Ovary (tissue), 10 donors: ENCODE measurements around the gene LANCL1. TPM values are rescaled to one million over a fixed set of nuclear protein-coding genes. Genes with fewer than 3 reads are reported as not detected.

Source experiments
- DNase-seq, 5 donors: peaks; one replicate each; pipeline ENCODE4 v3.0.0-alpha.2; 2019 to 2020
- H3K27ac ChIP-seq, 2 donors: fragments of 200-600 bp; one replicate each; pipeline versions ENCODE4 v1.5.1 to v1.8.0; 2019 to 2022
- H3K27me3 ChIP-seq: fragments of 200-600 bp; one replicate; pipeline ENCODE4 v1.8.0; 2022
- H3K36me3 ChIP-seq: fragments of 200-600 bp; sonication (generic); one replicate; pipeline ENCODE4 v1.5.1; 2019
- H3K4me1 ChIP-seq: one replicate; pipeline ENCODE4 v1.8.1; 2013; ENCODE audit warnings: mild to moderate bottlenecking, moderate library complexity; ENCODE audit not compliant: insufficient read depth
- H3K4me3 ChIP-seq: fragments of 200-600 bp; sonication (generic); one replicate; pipeline ENCODE4 v1.5.1; 2017
- H3K9me3 ChIP-seq, 2 donors: fragments of 200-600 bp in 1 of 2; sonication (generic) in 1 of 2; one replicate each; pipeline versions ENCODE4 v1.5.1 to v1.8.1; 2013 to 2019; ENCODE audit warnings: mild to moderate bottlenecking in 1 of 2, moderate library complexity in 1 of 2
- CTCF ChIP-seq, 3 donors: fragments of 450-650 bp in 2 of 3; fragments of 200-600 bp in 1 of 3; IDR thresholded peaks; one replicate each; pipeline versions ENCODE4 v1.5.1 to v1.8.0; 2016 to 2022; ENCODE audit warnings: antibody characterized with exemption in 3 of 3, mild to moderate bottlenecking in 1 of 3
- EP300 ChIP-seq: sonication (generic); formaldehyde crosslinking; IDR thresholded peaks from one replicate; pipeline ENCODE4 v1.6.1; 2017; ENCODE audit warnings: antibody characterized with exemption
- POLR2A ChIP-seq: fragments of 450-650 bp; IDR thresholded peaks from one replicate; pipeline ENCODE4 v1.6.1; 2017; ENCODE audit warnings: antibody characterized with exemption, mild to moderate bottlenecking, moderate library complexity
- whole genome bisulfite sequencing, 3 donors: extraction: QIAGEN DNeasy Blood & Tissue Kit in 1 of 3; methylation state at CpG; one replicate each; pipeline versions ENCODE4 v1.1.5 to v1.1.7; 2013 to 2017; 5-methylcytosine and 5-hydroxymethylcytosine counted together
- intact Hi-C, 4 donors: fragments of 100-400 bp; cut with DNase I; formaldehyde crosslinking; loops; one replicate each; pipeline versions ENCODE4 v1.11.0 to v1.15.1; 2022 to 2023
- long read RNA-seq, 3 donors: library from polyadenylated mRNA in 2 of 3; unstranded in 2 of 3; transcript quantifications; one replicate each; pipeline ENCODE4 v2.0.0 and lab custom pipeline, GENCODE V29; 2021 to 2026
- polyA plus RNA-seq, 2 donors: library from polyadenylated mRNA; stranded (reverse); fragments of 200-250 nt in 1 of 2; fragments of 350-450 nt in 1 of 2; fragmentation: Illumina TruSeq in 1 of 2; extraction: RNeasy Lipid Tissue Mini Kit (QIAGEN cat#74804) in 1 of 2; gene quantifications; one replicate each; pipeline ENCODE4 v1.2.3, GENCODE V29; 2013 to 2014
- total RNA-seq, 7 donors: library from RNA; depleted of rRNA in 2 of 7; stranded (reverse); fragments of >200 nt in 2 of 7; fragmentation: NEBNext Ultra II Directional in 3 of 7; extraction: Animal tissue kit (Norgen Biotek cat#: 25700) in 3 of 7; gene quantifications; one replicate each; pipeline versions ENCODE4 v1.1.0 to v1.2.4, GENCODE V29; 2016 to 2023
- donor health status: DM: no; HTN: no; CAD: no; lungs with moderate emphysema.
- donor health status: DM: no; HTN: no; CAD: no.
- donor health status: Bipolar disorder and iron deficiency.
- donor health status: DM: yes; HTN: yes; CAD: no.
- donor health status: DM: no; HTN: no; CAD: no.
- donor health status: DM: yes; HTN: yes; CAD: no.

Gene LANCL1
- total RNA-seq (10 to 100 TPM; 23.1 to 44.7 (median 39.7) TPM), polyA plus RNA-seq (10 to 100 TPM; 21.6 to 42.7 TPM)
- long read RNA-seq, donor 1, full-length matches to known transcripts, result 20 of 37 reads
- long read RNA-seq, donor 1, partial matches to known transcripts, result 8 of 37 reads
- long read RNA-seq, donor 1, other reads (novel, unspliced or antisense), result 9 of 37 reads
- long read RNA-seq, donor 2, full-length matches to known transcripts, result 12 of 12 reads
- long read RNA-seq, donor 2, partial matches to known transcripts, result 0 of 12 reads
- long read RNA-seq, donor 2, other reads (novel, unspliced or antisense), result 0 of 12 reads
- long read RNA-seq, donor 3, full-length matches to known transcripts, result 58 of 75 reads
- long read RNA-seq, donor 3, partial matches to known transcripts, result 13 of 75 reads
- long read RNA-seq, donor 3, other reads (novel, unspliced or antisense), result 4 of 75 reads

- no peaks in the 10 kb centered on the region for H3K36me3 ChIP-seq
- DNase-seq, result peak; percentile 87 to 94 (median 91)
- H3K4me3 ChIP-seq, result peak within 1 kb of the TSS; percentile 70
- intact Hi-C loops, result no loop called here
- H3K27me3 ChIP-seq, result no peaks in the 10 kb centered on the region
- H3K27ac ChIP-seq, result peak within 1 kb of the TSS in 1 of 2 donors; percentile 75
- peaks cover 2% of the 10 kb centered on the region for H3K4me1 ChIP-seq
- H3K9me3 ChIP-seq, result no peaks in the 10 kb centered on the region
- 0% methylated on average over 39 to 49 of the region's 49 CpGs for WGBS, 3 donors
- no peak for TF ChIP-seq EP300
- TF ChIP-seq POLR2A, result peak; percentile 65
These were observed at the start of gene LANCL1 for GRCh38 chr2:210476194-210477128. TSS of gene LANCL1 (minus strand) at chr2:210476759. CDS start at chr2:210476396, 363 bp downstream.

- Histone ChIP-seq H3K4me3 (no peak overlapping the region), H3K36me3 (no peaks in the 10 kb centered on the region), H3K4me1 (no peaks in the 10 kb centered on the region), H3K27ac (no peak overlapping the region), H3K9me3 (no peaks in the 10 kb centered on the region), H3K27me3 (no peaks in the 10 kb centered on the region)
- TF ChIP-seq CTCF (IDR thresholded peaks at IDR 0.05), result no peak
- TF ChIP-seq POLR2A, result no peak
- no peak for TF ChIP-seq EP300
- no peak for DNase-seq
- intact Hi-C loops, result no loop called here
These were observed 48.0 kb upstream of the LANCL1 start for GRCh38 chr2:210524533-210524932.

GRCh38 chr2:210523650-210524289, 47.2 kb upstream of the LANCL1 start:
- intact Hi-C loops, result no loop called here
- no peak for DNase-seq
- TF ChIP-seq CTCF (IDR thresholded peaks at IDR 0.05) (no peak), EP300 (no peak), POLR2A (no peak)
- no peaks in the 10 kb centered on the region for H3K36me3 ChIP-seq
- no peak overlapping the region for H3K27ac ChIP-seq
- WGBS, 3 donors, result 94 to 96% (median 94%) methylated on average over 4 of the region's 4 CpGs
- no peaks in the 10 kb centered on the region for H3K27me3 ChIP-seq
- H3K4me3 ChIP-seq, result no peak overlapping the region
- H3K9me3 ChIP-seq, result no peaks in the 10 kb centered on the region
- no peaks in the 10 kb centered on the region for H3K4me1 ChIP-seq

GRCh38 chr2:210522399-210522798, 45.8 kb upstream of the LANCL1 start:
- DNase-seq, result no peak
- no peaks in the 10 kb centered on the region for H3K4me1 ChIP-seq
- intact Hi-C loops, result no loop called here
- no peak overlapping the region for H3K4me3 ChIP-seq
- H3K27me3 ChIP-seq, result no peaks in the 10 kb centered on the region
- H3K36me3 ChIP-seq, result no peaks in the 10 kb centered on the region
- H3K27ac ChIP-seq, result no peak overlapping the region
- no peak for TF ChIP-seq POLR2A
- H3K9me3 ChIP-seq, result no peaks in the 10 kb centered on the region

- H3K27ac ChIP-seq, result no peak overlapping the region
- no peaks in the 10 kb centered on the region for H3K4me1 ChIP-seq
- intact Hi-C loops, result no loop called here
- 78 to 88% (median 81%) methylated on average over 5 of the region's 5 CpGs for WGBS, 3 donors
- no peak for DNase-seq
- no peak for TF ChIP-seq POLR2A
- TF ChIP-seq CTCF (IDR thresholded peaks at IDR 0.05), result no peak
- no peak for TF ChIP-seq EP300
- no peak overlapping the region for H3K4me3 ChIP-seq
- H3K27me3 ChIP-seq, result no peaks in the 10 kb centered on the region
- no peaks in the 10 kb centered on the region for H3K36me3 ChIP-seq
- H3K9me3 ChIP-seq, result no peaks in the 10 kb centered on the region
These were observed 43.0 kb upstream of the LANCL1 start for GRCh38 chr2:210519594-210519993.
